ENCODE measurements around the gene PNISR.
"Not testable (repeated sequence)": the region's sequence is repeated elsewhere in the genome, so short reads cannot be mapped to it uniquely, and the experiment has no call there.

The PNISR gene, protein sequence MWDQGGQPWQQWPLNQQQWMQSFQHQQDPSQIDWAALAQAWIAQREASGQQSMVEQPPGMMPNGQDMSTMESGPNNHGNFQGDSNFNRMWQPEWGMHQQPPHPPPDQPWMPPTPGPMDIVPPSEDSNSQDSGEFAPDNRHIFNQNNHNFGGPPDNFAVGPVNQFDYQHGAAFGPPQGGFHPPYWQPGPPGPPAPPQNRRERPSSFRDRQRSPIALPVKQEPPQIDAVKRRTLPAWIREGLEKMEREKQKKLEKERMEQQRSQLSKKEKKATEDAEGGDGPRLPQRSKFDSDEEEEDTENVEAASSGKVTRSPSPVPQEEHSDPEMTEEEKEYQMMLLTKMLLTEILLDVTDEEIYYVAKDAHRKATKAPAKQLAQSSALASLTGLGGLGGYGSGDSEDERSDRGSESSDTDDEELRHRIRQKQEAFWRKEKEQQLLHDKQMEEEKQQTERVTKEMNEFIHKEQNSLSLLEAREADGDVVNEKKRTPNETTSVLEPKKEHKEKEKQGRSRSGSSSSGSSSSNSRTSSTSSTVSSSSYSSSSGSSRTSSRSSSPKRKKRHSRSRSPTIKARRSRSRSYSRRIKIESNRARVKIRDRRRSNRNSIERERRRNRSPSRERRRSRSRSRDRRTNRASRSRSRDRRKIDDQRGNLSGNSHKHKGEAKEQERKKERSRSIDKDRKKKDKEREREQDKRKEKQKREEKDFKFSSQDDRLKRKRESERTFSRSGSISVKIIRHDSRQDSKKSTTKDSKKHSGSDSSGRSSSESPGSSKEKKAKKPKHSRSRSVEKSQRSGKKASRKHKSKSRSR

DNA sequence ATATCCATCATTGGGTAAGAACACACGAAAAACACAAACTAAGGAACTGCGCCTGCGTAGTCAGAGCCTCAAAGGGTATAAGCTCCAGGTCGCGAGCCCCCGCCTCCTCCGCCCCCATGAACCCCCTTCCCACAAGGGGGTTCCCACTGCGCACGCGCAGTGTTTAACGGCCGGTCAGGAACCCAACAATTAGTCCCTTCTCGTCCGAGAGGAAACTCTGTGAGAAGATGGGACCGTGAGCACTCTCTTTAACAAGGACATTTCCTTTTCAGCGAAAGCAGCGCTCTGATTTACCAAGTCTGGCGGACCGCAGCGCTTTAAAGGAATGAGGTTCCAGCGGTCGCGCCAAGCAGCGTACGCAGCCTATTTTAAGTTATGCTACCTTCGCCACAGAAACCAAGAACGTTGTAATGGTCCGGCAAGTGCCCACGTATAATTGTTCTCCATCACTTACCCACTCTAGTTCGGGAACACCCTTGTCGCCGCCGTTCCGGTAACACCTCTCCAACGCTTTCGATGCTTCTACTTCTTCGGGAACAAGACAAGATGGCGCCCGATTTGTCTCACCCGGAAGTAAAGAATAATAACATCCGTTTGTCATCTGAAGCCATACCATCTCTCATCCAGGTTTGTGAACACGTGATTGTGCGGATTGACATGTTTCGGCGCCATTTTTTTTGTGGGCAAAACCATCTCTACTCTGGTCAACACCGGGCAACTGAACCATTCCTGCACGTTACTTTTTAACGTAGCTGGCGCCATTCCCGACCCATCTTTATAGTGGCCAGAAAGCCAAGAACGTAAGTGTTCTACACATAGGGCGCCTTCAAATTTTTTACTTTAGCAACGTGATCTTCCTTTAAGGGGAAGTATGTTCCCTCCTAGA, at the start of gene PNISR:
TSS of gene PNISR (minus strand) at position 548 of the 886 bp plus-strand sequence. CDS start 10,649 bp downstream, outside the sequence.
- DNase-seq (ENCODE audit: low read depth in 2 of 2) = peak; percentile 78 to 82

DNA sequence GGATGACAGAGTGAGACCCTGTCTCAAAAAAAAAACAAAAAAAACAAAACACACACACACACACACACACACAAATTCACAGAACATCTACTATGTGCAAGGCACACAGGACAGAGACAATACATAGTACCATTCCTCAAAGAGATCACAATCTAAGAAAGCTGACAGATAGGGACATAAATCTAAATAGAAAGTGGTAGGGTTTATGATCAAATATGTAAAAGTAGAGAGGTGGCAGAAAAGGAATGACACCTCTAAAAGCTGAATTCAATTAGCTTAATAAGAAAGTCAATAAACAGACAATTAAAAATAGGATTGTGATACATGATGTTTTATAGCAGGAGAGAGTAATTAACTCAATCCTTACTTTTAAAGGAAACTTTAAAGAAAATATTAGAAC, 48.6 kb upstream of the PNISR start:
- DNase-seq (ENCODE audit: low read depth in 2 of 2) = no peak

DNA sequence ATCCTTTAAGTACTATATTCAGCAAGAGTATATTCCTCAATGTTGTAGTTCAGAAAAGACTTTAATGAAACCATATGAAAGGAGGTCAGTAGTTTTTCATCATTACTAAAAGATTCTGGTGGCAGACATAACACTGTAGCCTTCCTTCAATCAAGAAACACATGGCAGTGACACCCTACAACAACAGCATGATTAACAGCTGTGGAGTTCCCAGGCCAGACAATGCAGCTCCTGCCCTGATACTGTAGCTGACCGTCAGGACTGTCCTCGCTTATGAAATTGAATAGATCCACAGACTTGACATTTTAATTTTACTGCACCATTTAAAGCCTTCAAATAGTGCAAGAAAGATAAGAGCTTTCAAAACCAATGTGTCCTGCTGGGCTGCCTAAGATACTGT, 46.5 kb upstream of the PNISR start:
- DNase-seq (ENCODE audit: low read depth in 2 of 2) = no peak

DNA sequence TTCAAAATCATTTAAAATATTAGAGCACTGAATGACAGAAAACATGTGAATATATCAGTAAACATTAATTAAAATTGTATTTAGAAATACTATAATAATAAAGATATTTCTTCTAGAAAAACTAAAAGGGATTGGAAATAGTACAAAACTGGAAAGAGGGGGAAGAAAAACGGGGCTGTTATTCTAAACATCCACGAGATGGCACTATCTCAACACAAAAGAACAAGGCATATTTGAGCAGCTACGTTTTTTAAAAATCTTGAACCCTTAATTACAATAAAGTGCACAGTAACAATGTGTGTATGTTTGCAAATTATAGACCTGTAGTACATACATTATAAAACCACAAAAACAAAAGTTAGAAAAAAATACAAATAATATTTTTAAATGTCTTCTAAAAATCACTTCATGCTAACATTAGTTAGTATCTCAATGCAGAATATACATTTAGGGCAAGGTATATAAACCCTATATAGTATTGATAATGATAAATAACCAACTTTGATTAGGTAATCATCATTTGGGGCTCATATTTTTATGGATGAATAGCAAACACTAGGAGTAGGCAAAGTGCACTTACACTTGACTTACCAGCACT, 42.5 kb upstream of the PNISR start:
- no peak for DNase-seq (ENCODE audit: low read depth in 2 of 2)

DNA sequence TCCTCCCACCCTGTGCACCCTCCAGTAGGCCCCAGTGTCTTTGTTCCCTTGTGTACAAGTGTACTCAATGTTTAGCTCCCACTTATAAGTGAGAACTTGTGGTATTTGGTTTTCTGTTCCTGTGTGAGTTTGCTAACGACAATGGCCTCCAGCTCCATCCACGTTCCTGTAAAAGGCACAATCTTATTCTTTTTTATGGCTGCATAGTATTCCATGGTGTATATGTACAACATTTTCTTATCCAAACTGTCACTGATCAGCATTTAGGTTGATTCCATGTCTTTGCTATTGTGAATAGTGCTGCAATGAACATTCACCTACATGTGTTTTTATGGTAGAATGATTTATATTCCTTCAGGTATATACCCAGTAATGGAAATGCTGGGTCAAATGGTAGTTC, 34.0 kb upstream of the PNISR start:
- DNase-seq (ENCODE audit: low read depth in 2 of 2) = not testable (repeated sequence)

DNA sequence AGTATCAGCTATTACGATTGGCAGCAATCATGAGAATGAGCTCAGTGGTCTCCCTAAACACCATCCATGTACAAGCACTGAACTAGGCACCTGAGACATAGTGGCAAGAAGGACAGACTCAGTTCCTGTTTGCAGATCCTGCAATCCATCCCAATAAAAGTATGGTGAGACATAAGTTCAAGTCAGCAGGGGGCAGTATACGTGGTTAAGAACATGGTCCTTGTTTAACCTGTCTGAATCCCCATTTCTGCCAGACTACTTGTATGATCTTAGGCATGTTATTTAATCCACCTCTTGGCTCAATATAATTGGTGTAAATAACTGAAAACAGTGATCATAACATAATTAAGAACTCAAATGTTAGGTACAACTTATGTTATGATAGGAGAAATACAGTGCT, 33.2 kb upstream of the PNISR start:
- DNase-seq (ENCODE audit: low read depth in 2 of 2) = no peak

DNA sequence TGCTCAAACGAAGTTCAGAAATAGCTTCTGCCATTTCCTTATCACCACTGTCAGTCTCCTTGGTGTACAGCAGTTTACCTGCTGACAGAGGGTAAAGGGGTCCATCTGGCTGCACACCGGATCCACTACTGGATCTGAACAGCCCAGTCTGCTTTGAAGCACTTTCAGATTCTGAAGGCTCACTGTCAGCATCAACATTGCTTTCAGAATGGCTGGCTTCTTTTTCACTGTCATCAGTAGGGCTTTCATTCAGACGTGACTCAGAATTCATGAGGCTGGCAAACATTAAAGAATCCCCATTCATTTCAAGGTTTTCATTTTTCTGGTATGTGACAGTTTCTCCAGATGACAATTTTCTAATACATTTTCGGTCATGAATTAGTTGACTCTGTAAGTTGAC, 21.0 kb upstream of the PNISR start:
- no peak for DNase-seq (ENCODE audit: low read depth in 2 of 2)

DNA sequence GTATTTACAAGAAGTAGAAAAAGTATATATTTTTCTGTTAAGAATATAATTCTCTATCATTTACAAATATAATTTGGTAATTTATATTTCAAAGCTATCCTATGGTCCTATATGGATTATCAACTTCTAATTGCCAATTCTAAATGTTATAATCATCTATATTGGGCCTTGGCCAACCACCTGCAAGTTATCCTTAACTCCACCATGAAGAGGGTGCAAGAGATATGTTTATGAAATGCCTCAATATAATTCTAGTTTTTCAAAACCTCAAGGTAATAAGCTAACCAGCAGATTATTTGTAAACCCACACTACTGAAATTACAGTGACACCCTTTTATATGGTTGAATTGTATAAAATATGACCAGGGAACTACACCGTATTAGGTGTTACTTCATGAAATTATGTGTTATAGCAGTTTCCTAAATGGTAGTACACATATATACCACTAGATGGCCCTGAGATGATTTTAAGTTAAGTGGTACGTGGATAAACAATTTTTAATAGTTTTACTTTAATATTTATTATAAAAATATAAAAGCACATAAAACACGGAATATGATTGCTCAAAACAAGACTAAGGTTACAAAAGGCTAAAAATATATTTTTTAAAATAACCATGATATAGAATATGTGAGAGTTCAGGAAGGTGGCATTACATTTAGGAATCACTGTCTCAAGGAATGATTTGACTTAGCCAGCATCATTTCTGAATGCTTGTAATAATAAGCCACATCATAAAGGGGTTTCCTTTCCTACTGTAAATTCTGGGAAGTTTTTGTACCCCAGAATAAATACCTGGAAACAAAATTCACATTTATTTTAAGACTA, 9.8 kb upstream of the PNISR start:
- no peak for DNase-seq (ENCODE audit: low read depth in 2 of 2)

DNA sequence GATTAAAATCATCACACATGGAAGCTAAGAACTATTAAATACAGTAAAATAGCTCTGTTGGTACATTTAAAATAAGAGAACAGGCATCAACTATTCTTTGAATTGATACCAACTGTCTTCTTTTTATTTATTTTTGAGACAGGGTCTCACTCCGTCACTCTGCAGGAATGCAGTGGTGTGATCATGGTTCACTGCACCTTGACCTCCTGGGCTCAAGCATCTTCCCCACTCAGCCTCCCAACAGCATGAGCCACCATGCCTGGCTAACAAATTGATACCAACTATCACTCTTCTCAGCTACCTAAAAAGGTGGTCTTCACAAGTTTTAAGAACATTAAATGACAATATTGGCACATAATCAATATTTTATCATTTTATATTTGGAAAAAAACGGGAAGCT, 7.8 kb upstream of the PNISR start:
- DNase-seq (ENCODE audit: low read depth in 2 of 2) = no peak

DNA sequence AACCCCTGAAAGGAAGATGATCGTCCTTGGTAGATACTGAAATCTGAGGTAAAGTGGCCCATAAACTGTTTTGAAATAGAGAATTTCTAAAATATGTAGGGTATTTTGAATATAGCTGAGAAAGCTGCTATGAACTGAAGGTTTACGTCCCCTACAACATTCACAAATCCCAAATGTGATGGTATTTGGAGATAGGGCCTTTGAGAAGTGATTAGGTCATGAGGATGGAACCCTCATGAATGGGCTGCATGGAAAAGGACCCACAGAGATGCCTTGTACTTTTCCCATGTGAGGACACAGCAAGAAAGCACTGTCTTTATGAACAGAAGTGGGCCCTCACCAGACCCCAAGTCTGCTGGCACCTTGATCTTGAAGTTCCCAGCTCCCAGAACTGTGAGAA, 6.8 kb upstream of the PNISR start:
- no peak for DNase-seq (ENCODE audit: low read depth in 2 of 2)

DNA sequence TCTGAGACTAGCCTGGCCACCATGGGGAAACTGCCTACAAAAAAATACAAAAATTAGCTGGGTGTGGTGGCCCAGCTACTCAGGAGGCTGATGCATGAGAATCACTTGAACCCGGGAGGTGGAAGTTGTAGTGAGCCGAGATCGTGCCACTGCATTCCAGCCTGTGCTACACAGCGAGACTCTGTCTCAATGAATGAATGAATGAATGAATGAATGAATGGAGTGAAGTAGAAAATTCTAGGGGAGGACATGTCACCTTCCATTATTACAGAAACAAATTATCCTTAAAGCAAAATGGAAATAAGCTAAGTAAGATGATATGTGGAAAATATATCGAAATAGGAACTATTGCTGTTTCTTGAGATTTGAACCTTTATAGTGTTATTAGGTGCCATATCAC, 2.9 kb upstream of the PNISR start:
- no peak for DNase-seq (ENCODE audit: low read depth in 2 of 2)

DNA sequence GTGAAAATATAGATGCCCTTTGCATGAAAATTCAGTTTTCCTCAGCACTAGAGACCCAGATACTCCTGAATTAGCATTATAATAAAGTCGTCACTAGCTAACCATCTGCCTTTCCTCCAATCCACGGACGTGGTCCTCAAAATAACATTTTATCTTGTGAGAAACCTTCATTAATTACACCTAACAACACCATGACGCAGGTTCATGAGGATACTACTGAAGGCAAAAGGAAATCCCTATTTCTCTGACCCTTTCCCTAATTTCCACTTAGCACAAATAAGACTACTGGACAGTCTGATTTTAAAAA, 1.3 kb upstream of the PNISR start:
- no peak for DNase-seq (ENCODE audit: low read depth in 2 of 2)

DNA sequence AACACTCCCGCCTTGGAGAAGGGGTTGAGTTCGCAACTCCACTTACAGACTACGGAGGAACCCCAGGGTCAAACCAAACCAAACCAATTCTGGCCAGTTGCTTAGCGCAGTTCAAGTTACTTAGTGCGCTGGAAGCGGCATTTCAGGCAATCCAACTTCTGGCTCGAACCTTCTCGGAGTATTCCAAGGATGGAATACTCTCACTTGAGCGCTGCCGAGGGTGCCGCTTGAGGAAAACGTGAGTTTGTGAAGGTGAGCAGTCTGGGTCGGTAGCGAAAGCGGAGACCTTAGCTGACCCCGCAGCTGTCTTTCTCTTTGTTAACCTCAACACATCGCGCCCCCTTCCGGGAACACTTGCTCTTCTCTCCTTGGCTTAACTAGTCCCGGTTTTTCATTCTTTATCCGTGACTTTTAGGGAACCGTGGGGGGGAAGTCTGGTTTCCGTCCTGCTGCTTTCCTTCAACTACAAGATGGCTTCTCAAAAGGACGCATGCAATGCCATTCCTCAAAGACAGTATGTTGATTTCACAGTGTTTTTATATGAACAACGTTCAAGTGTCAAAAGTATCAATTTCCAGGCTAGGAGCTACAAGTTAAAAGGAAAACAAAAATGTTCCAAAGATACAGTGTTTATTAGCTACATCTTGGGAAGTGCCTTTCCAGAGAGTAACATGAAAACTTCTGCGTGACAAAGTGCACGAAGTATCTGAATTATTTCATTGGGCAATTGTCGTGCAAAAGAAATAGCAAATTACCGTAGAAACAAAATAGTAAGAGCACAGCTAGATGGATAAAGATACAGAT, 741 bp upstream of the PNISR start:
- peak; percentile 43 for DNase-seq (ENCODE audit: low read depth in 2 of 2)

DNA sequence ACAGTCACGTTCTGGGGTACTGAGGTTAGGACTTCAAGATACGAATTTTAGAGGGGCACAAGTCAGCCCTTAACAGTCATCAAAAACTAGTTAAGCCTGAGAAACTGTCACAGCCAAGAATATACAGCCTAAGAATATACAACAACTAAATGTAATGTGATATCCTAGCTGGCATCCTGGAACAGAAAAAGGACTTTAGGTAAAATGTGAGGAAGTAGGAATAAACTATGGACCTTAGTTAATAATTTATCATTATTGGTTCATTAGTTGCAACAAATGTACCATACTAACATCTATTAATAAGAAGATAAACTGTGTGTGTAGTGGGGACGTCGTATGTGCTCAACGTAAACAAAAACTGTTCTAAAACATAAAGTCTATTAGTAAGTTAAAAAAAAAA, 1.1 kb downstream of the PNISR start:
- no peak for DNase-seq (ENCODE audit: low read depth in 2 of 2)

DNA sequence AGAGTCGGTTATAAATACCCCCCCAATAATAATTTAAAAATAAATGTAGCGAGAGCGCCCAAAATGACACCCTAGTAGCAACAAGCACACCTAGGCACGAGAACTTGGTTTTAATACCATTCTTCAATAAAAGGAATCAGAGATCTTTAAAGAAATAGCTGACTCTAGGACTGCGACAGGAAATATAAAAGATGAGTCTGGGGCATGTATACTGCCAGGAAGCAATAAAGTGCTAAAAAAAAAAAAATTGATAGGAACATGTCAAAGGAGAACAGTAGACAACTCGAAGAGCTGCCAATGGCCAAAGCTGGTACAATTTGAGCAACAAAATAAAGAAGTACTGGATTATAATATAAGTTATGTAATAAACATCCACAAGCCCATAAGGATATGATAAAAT, 2.2 kb downstream of the PNISR start:
- DNase-seq (ENCODE audit: low read depth in 2 of 2) = no peak

DNA sequence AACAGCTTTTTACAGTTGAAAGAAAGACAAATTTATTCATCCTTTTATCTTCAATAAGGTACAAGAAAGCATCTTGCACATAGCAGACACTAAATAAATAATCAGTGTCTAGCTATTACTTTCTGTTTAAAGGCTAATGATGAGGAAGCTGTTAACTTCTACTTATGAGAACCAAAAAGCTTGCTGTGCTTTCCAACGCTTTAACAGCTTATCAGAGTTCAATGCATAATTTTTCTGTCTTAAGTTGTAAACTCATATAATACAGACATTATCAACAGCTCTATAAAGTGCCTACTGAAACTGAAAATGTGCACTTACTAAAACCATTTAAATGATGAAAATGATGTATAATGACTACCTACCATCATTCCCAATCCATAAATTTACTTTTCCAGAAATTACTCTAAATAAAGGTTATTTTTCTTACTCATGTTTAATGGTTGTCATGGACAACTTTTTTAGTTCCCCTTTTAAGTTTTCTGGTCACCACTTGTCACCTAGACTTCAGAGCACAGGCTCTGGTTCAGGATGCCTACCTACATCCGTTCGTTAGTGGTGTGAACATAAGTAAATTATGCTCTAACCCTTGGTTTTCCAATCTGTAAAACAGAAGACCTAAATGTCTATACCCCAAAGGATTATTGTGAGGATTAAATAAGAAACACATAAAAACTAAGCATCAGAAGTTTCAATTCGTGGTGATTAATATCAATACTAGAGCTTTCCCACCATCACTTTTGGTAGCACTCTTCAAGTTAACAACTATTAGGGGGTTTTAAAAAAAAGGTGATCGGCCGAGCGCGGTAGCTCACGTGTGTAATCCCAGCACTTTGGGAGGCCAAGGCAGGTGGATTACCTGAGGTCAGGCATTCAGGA, 8.0 kb downstream of the PNISR start:
- DNase-seq (ENCODE audit: low read depth in 2 of 2) = no peak

DNA sequence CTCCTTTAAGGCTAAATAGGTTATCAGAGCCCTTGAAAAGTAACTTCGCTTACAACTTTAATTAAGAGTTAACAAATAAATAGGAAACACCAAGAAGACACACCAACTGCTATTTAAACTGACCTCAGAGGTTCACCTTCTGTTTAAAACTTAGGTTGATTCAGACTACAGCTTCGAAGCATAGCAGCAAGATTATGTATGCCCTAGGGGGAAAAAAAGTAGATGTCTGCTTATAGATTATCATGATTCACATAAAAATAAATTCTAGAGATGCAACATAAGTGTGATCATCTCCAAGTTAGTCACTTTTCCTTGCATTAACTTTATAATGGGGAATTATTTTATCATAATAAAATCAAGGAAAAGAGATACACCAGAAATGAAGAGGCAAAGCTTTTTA, 8.9 kb downstream of the PNISR start:
- no peak for DNase-seq (ENCODE audit: low read depth in 2 of 2)

DNA sequence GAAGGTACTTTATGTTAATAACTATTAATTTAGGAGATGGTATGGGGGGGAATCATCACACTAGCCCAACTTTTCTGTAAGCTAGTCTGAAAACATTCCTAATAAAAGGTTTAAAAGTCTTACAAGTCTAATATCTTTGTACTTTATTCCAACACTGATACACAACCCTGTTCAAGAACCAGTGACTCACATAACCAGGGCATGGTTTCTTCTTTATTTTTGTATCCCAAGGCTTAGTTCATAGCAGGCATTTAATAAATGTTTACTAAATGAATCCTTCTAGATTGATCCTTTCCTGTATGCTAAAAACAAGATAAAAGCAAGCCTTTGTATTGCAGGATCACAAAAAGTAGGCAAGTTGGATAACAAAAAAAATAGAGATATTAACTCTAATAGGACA, 9.7 kb downstream of the PNISR start:
- no peak for DNase-seq (ENCODE audit: low read depth in 2 of 2)

DNA sequence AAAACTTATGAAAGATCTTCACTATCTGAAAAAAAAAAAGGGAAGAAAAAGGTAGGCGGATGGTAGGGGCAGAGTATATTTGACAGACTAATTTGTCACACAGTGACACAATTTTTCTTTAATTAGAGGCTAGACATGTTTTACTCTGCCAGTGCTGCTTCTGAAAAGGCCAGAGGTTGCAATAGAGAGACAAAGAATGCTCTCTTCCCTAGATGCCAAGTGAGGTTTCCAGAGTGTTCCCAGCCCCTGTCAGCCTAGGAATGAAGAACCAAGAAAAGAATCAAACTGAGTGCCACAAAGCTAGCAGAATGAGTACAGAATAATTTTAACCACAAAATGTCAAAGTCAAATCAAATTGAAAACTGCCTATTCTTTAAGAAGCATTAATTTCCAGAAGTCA, 13.0 kb downstream of the PNISR start:
- DNase-seq (ENCODE audit: low read depth in 2 of 2) = no peak
